ENCODE measurements around the gene SORL1.
"Not testable (repeated sequence)": the region's sequence is repeated elsewhere in the genome, so short reads cannot be mapped to it uniquely, and the experiment has no call there.

SORL1 gene

GRCh38 chr11:121503051-121503450, 50.9 kb downstream of the SORL1 start:
- DNase-seq: no peak

DNA sequence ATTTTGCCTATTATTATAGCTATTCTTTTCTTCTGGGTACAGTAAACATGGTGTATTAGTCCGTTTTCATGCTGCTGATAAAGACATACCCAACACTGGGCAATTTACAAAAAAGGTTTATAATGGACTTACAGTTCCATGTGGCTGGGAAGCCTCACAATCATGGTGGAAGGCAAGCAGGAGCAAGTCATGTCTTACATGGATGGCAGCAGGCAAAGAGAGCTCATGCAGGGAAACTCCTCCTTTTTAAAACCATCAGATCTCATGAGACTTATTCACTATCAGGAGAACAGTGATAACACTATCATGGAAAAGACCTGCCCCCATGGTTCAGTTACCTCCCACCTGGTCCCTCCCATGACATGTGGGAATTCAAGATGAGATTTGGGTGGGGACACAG, 54.1 kb downstream of the SORL1 start:
- DNase-seq: not testable (repeated sequence)

GRCh38 chr11:121508449-121508848, 56.3 kb downstream of the SORL1 start:
- no peak for DNase-seq

- no peak for DNase-seq
Observed at GRCh38 chr11:121510438-121510837, 58.3 kb downstream of the SORL1 start.

DNA sequence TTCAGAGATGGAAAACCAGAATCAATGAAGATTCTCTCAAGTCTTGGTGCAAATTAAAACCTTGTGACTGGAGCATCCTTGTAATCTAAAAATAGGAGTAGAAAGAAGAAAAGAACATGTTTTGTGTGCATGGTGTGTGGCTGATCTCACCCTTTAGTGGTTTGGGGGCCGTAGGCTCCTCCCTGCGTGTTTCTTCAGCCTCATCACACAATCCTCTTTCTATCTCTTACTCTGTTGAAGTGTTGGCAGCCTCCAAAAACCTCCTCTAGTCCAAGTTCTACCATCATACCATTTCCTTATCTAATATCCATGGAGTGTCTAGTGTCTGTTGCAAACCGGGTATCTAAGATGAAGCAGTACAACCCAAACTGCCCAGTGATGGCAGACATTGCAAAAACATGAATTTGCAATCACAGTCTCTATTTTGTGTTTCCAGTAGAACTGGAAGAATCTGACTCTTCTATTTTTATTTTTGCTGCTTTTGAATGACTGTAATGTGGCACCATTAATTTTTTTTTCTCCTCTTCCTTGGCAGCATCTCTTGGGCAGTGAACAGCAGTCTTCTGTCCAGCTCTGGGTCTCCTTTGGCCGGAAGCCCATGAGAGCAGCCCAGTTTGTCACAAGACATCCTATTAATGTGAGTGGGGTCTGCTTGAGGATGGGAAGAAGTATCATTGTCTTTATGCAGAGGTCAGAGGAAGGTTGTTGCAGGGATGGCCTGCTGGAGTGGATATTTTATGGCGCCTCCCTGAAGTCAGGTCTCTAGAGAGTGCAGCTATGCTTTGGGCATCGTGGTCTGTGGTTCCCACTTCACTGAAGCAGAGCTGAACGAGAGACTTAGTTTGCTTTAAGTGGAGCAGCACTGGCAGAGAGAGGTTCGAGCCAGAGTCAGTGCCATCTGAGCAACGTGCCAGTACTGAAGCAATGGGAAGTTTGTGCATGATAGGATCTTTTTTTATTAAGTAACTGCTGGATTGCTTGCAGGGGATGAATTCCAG, 60.7 kb downstream of the SORL1 start:
- no peak for DNase-seq

GRCh38 chr11:121513807-121514206, 61.7 kb downstream of the SORL1 start:
- no peak for DNase-seq

DNA sequence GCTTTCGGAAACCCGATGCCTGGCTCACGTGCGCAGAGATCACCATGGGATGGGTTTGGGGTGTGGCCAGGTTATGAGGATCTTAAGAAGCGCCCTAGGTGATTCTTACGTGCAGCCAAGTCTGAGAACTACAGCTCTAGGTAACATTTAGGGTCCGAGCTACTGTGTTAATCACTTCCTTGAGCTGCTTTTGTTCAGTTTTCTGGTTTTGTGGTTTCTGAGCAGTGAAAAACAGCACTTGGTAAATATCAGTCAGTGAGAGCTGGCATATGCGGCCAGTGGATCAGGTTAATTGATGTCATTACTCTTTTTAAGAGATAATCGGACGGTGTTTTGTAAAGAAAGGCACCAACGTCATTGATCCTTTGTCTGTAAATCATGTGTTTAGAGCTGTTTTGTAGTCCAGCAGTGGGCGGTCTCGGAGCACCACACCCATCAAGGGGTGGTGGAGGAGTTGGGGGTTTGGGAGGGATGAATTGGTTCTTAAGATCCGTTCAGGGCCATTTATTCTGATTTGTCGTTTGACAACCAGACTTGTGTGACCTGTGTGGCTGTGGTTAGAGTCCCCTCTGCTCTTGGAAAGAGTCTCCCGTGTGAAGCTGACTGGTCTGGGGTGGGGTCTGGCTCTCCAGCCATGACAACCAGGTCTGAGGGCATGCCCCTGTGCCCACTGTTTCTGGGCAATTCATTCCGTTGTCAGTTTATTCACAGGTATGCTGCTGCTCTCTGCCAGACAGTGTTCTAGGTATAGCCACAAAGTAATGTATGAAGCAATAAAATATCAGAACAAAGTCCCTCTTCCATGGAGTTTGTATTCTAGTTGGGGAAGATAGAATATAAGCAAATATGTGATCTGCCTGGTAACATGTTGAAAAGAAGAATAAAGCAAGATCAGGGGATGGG, 62.6 kb downstream of the SORL1 start:
- no peak for DNase-seq

- no peak for DNase-seq
Observed at GRCh38 chr11:121515335-121515671, 63.2 kb downstream of the SORL1 start.

DNA sequence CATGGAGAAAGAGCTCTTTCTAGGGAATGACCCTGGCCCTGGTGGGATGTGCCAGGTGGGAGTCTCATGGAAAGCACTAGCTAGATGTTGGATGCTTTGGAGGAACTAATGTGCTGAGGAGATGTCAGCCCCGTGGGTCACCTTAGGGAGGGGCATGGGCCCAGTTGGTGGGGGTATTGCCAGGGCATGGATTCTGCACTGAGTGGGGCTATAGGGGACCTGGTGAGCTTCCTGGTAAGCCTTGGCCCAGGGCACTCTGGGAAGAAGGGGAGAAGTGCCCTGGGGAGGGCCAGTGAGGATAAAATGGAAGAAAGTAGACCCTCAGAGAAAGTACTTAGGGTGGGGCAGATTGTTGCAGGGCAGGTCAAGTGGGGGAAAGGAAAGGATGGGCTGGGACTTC, 65.9 kb downstream of the SORL1 start:
- no peak for DNase-seq

DNA sequence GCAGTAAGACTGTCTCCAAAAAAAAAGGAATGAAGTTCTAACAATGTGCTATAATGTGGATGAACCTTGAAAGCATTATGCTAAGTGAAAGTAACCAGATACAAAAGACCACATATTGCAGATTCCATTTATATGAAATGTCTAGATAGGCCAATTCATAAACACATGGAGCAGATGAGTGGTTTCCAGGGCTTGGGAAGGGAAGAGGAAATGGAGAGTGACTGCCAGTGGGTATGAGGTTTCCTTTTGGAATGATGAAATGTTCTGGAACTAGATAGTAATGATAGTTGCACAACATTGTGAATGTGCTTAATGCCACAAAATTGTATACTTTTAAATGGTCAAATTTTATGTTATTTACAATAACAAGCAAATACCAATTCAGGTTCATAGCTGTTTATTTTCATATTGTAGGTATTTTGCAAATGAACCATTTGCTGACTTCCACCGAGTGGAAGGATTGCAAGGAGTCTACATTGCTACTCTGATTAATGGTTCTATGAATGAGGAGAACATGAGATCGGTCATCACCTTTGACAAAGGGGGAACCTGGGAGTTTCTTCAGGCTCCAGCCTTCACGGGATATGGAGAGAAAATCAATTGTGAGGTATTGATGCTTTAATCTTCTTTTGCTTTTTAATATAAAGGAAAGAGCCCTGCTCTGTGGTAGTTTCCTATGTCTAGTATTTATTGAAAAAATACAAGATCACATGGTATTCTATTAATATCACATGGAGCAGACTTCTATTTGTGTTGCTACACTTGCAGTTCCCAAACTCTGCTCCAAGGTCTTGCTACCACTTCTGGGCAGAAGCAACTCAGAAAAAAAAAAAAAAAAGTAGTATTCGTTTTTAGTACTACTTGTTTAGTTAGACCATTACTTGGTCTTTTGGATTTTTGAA, 68.4 kb downstream of the SORL1 start:
- DNase-seq: no peak

DNA sequence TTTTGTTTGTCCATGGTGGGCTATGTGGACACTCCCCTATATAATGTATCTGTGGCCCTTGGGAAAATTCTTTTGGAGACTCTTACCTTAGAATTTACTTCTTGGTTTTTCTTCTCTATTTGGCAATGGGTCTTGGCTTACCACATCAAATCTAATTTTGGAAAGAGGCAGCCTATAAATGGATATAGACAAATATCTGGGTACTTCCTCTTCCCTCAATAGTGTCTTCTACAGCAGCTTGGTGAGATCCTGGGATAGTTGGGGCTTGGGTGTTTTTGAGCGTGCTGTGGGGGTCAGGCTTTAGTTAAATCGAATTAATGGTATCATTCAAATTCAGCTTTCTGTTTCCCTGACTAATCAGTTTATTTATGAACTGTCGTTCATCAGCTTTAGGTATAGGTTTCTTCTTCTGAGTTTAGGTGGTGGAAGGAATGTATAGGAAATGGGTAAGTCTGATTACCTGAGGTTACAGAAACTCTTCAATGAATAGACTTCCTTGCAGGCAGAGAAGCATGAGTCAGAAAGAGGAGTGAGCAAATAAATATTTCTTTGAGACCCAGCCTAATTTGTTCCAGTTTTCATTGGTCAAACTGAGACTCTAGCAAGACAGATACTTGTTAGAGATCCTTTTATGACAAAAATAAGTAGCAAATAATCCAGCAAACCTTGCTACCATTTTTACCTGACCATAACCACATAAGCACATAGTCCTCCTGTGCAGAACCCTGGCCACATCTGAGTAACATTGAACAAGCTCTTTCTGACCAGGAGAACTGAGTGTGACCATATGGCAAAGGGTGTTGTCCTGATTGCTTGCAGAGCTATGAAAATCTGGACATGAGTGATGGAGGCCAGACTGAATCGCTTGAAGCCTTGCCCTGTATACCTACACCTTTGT, 69.3 kb downstream of the SORL1 start:
- no peak for DNase-seq

DNA sequence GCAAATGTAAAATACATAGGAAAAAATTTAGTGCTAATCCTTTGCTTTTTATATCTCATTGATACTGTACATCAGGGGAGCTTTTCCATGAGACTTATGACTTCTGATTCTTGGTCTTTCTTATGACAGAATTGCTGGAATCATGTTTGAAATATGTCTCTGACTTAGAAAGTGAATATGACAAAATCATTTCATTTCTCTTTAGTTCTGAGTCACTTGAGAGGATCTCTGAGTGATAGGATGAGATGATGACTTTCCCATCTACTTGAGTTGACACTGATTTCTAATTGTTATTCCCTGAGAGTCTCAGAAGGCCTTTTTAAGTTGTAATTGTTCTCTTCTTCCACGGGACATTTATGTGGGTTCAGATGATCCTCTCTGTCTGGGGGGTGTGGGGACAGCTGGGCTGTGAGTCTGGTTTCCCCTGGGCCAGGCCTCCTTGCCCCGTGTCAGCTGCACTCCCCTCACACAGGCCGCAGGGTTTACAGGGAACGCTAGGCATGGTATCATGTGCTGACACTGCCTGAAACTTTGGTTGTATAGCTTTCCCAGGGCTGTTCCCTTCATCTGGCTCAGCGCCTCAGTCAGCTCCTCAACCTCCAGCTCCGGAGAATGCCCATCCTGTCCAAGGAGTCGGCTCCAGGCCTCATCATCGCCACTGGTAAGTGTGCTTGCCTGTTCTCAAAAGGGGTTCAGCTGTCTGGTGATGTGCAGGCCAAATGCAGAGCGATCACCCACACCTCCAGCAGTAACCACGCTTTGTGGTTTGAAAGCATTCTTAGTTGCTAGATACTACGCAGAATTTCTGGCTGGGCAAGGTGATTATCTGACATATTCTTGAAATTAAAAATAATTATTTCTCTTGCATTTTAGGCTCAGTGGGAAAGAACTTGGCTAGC, 70.2 kb downstream of the SORL1 start:
- DNase-seq: no peak

DNA sequence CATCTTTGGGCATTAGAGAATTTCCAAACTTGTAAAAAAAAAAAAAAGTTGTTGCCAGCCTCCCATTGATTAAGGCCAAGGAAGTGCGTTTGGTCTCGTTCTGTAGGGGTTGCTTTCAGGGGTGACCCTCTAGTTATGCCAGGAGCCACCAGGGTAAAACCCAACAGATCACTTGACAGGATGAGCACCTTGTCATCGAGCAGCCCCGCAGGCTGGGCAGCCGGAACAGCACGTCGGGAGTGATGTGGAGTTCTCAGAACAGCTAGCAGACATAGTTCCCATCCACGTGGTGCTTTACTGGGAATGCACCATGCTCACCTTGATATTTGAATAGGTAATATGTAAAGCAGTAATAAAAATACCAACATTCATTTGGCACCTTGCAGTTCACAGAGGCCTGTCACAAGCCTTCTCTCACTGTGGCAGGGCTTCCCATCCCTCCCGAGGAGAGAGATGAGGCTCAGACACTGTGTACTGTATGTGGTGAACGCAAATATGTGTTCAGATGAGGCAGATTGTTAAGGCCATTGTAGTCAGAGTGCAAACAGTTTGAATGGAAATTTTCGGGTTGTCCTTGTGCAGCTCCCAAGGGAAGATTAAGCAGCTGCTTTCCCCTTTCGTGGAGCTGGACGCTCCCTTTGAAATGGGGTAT, 71.6 kb downstream of the SORL1 start:
- no peak for DNase-seq

DNA sequence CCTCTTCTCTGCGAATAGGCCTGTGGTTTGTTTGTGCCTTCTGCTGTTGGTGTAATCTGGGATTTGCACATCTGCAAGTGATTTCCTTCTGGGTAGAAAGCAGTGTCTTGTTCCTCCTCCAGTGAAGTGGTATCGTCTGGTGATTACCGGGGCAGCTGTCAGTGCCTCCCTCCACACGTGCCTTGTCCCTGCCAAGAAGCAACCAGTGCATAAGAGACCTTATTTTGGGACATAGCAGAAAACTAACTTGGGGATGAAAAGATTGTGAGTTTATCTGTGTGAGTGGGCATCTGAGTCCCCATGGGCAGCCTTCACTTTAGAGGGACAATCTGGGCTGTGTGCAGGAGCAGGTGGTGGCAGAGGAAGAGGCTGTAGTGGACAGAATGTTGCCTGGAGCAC, 72.1 kb downstream of the SORL1 start:
- no peak for DNase-seq

DNA sequence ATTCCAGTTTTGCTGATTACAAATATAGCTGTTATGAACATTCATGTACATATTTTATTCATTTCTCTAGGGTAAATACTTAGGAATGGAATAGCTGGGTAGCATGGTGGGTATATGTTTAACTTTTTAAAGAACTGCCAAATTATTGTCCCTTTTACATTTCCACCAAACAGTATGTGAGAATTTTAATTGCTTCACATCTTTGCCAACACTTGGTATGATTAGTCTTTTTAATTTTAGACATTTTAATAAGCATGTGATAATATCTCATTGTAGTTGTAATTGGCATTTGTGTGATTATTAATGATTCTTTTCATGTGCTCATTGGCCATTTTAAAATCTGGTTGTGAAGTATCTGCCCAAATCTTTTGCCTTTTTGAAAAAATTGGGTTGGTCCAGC, 73.3 kb downstream of the SORL1 start:
- DNase-seq: no peak

DNA sequence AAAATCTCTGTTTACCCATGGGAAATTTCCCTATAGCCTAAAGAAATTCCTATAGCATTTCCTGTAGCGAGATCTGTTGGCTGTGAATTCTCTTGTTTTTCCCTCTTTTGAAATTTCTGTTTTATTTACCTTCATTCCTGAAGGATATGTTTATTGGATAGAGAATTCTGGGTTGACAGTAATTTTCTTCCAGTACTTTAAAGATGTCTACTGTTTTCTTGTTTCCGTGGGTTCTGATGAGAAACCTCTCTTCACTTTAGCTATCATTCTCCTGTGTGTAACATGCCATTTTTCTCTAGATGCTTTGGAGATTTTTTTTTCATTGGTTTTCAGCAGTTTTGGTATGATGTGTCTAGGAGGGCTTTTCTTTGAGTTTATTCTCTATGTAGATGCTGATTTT, 78.1 kb downstream of the SORL1 start:
- no peak for DNase-seq

DNA sequence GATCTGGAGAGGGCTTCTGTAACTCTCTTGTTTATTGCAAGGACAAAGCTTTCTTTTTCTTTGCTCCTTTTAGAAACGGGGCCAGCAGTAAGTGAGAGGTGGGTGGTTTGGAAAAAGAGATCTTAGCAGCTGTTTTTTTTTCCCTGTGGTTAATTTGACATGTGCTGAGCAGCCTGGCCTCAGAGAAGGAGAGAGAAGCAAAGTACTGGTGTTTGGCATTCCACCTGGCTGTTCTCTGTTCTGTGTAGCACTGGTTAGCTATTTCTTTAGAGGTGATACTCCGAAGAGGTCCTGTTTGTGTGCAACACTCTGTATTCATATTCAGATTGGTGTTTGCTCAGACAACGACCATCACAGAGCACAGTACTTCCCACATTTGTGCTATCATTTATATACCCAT, 81.5 kb downstream of the SORL1 start:
- DNase-seq: no peak

- DNase-seq: no peak
Observed at GRCh38 chr11:121534131-121535093, 82.3 kb downstream of the SORL1 start.
